Liver (tissue), 9 donors: ENCODE results near the gene YPEL3. TPM values are rescaled to one million over a fixed set of nuclear protein-coding genes. Genes with fewer than 3 reads are reported as not detected.

Experiments used
- DNase-seq: peaks from one replicate; pipeline ENCODE4 v3.0.0-alpha.2; 2017; ENCODE audit warnings: low spot score
- H3K27ac ChIP-seq, 2 donors: one replicate each; pipeline ENCODE4 v1.7.0; 2013; ENCODE audit warnings: inconsistent platforms in 2 of 2, low read length in 2 of 2, control low read depth in 1 of 2, low read depth in 1 of 2, mild to moderate bottlenecking in 1 of 2
- H3K27me3 ChIP-seq, 4 donors: one replicate each; pipeline versions ENCODE4 v1.6.1 to v1.7.0; 2013; ENCODE audit warnings: low read length in 3 of 4, inconsistent platforms in 1 of 4, mild to moderate bottlenecking in 1 of 4, moderate library complexity in 1 of 4; ENCODE audit not compliant: control insufficient read depth in 4 of 4, insufficient read depth in 4 of 4
- H3K36me3 ChIP-seq, 4 donors: one replicate each; pipeline versions ENCODE4 v1.6.1 to v1.7.0; 2013; ENCODE audit warnings: low read length in 3 of 4, mild to moderate bottlenecking in 3 of 4, low read depth in 1 of 4, moderate library complexity in 1 of 4; ENCODE audit not compliant: control insufficient read depth in 4 of 4, insufficient read depth in 3 of 4
- H3K4me1 ChIP-seq, 4 donors: one replicate each; pipeline versions ENCODE4 v1.6.1 to v1.7.0; 2013; ENCODE audit warnings: low read length in 3 of 4, mild to moderate bottlenecking in 3 of 4, moderate library complexity in 1 of 4; ENCODE audit not compliant: control insufficient read depth in 4 of 4, insufficient read depth in 4 of 4
- H3K4me3 ChIP-seq, 3 donors: one replicate each; pipeline versions ENCODE4 v1.6.1 to v1.7.0; 2013; ENCODE audit warnings: low read length in 3 of 3, control low read depth in 1 of 3, low read depth in 1 of 3, mild to moderate bottlenecking in 1 of 3
- H3K9ac ChIP-seq, 2 donors: one replicate each; pipeline ENCODE4 v1.7.0; 2013; ENCODE audit warnings: low read length in 2 of 2, mild to moderate bottlenecking in 2 of 2, moderate library complexity in 2 of 2, control low read depth in 1 of 2, low read depth in 1 of 2
- H3K9me3 ChIP-seq, 4 donors: one replicate each; pipeline versions ENCODE4 v1.6.1 to v1.7.0; 2013; ENCODE audit warnings: low read length in 3 of 4; ENCODE audit not compliant: control insufficient read depth in 4 of 4
- EGR1 ChIP-seq, 2 donors: IDR thresholded peaks; 2 replicates each; pipeline ENCODE4 v1.6.1; 2016 to 2018; ENCODE audit warnings: antibody characterized with exemption in 2 of 2, low read depth in 2 of 2
- FOXA1 ChIP-seq: IDR thresholded peaks from 2 replicates; pipeline ENCODE4 v1.6.1; 2016; ENCODE audit warnings: antibody characterized with exemption
- FOXA2 ChIP-seq: IDR thresholded peaks from 2 replicates; pipeline ENCODE4 v1.6.1; 2016; ENCODE audit warnings: antibody characterized with exemption
- GABPA ChIP-seq, 2 donors: IDR thresholded peaks in 1 of 2; conservative IDR thresholded peaks in 1 of 2; 2 replicates each; pipeline ENCODE4 v1.6.1; 2016; ENCODE audit warnings: antibody characterized with exemption in 2 of 2, mild to moderate bottlenecking in 1 of 2, moderate library complexity in 1 of 2
- HNF4A ChIP-seq, 2 donors: conservative IDR thresholded peaks; 2 replicates each; pipeline ENCODE4 v1.6.1; 2016; ENCODE audit warnings: antibody characterized with exemption in 2 of 2, mild to moderate bottlenecking in 2 of 2
- HNF4G ChIP-seq: IDR thresholded peaks from 2 replicates; pipeline ENCODE4 v1.6.1; 2016; ENCODE audit warnings: antibody characterized with exemption
- JUND ChIP-seq, 2 donors: IDR thresholded peaks; 2 replicates each; pipeline ENCODE4 v1.6.1; 2016; ENCODE audit warnings: antibody characterized with exemption in 2 of 2
- NR2F2 ChIP-seq: IDR thresholded peaks from 2 replicates; pipeline ENCODE4 v1.6.1; 2016; ENCODE audit warnings: antibody characterized with exemption
- RAD21 ChIP-seq, 2 donors: IDR thresholded peaks; 2 replicates each; pipeline ENCODE4 v1.6.1; 2016; ENCODE audit warnings: antibody characterized with exemption in 2 of 2, mild to moderate bottlenecking in 2 of 2
- RXRA ChIP-seq, 2 donors: IDR thresholded peaks; 2 replicates each; pipeline ENCODE4 v1.6.1; 2017 to 2018; ENCODE audit warnings: antibody characterized with exemption in 2 of 2, mild to moderate bottlenecking in 1 of 2
- SP1 ChIP-seq: IDR thresholded peaks from 2 replicates; pipeline ENCODE4 v1.6.1; 2018; ENCODE audit warnings: antibody characterized with exemption, mild to moderate bottlenecking
- TAF1 ChIP-seq: conservative IDR thresholded peaks from 2 replicates; pipeline ENCODE4 v1.6.1; 2016; ENCODE audit warnings: antibody characterized with exemption, mild to moderate bottlenecking
- YY1 ChIP-seq: IDR thresholded peaks from 2 replicates; pipeline ENCODE4 v1.6.1; 2016; ENCODE audit warnings: antibody characterized with exemption, mild to moderate bottlenecking
- WGBS: extraction: QIAGEN DNeasy Blood & Tissue Kit; methylation state at CpG from one replicate; pipeline ENCODE4 v1.1.7; 2013; 5-methylcytosine and 5-hydroxymethylcytosine counted together
- polyA plus RNA-seq, 2 donors: library from polyadenylated mRNA; stranded (reverse) in 1 of 2; unstranded in 1 of 2; fragments of 200-250 nt in 1 of 2; fragments of >200 nt in 1 of 2; fragmentation: Nextera tagmentation in 1 of 2; extraction: Ambion mirVana in 1 of 2; gene quantifications; one replicate each; pipeline versions ENCODE4 v1.2.1 to v1.2.3, GENCODE V29; 2013 to 2015
- total RNA-seq, 2 donors: library from RNA; depleted of rRNA; stranded (reverse); fragments of >200 nt; gene quantifications; one replicate each; pipeline ENCODE4 v1.2.3, GENCODE V29; 2014
- TF ChIP-seq, protein P1 (sequence below): IDR thresholded peaks from 2 replicates; pipeline ENCODE4 v1.6.1; 2016; ENCODE audit warnings: antibody characterized with exemption
- TF ChIP-seq, protein P2 (sequence below): IDR thresholded peaks from 2 replicates; pipeline ENCODE4 v1.6.1; 2016; ENCODE audit warnings: antibody characterized with exemption, mild to moderate bottlenecking
- TF ChIP-seq, protein P3 (sequence below): fragments of 150-350 bp; IDR thresholded peaks from 2 replicates; pipeline ENCODE4 v1.5.1; 2017; ENCODE audit warnings: improper control_type of control experiment, low read depth, low read length; ENCODE audit not compliant: missing input control
- TF ChIP-seq, protein P4 (sequence below): IDR thresholded peaks from 2 replicates; pipeline ENCODE4 v1.6.1; 2016; ENCODE audit warnings: antibody characterized with exemption
- TF ChIP-seq, protein P5 (sequence below): IDR thresholded peaks from 2 replicates; pipeline ENCODE4 v1.6.1; 2016; ENCODE audit warnings: antibody characterized with exemption
- donor health status: healthy.
- donor health status: healthy.
- donor health status: healthy.
- donor health status: healthy.
- donor health status: healthy.

The YPEL3 gene
- total and polyA plus RNA-seq, 4 donors, result 10.5 to 42.7 (median 24.5) TPM

DNA sequence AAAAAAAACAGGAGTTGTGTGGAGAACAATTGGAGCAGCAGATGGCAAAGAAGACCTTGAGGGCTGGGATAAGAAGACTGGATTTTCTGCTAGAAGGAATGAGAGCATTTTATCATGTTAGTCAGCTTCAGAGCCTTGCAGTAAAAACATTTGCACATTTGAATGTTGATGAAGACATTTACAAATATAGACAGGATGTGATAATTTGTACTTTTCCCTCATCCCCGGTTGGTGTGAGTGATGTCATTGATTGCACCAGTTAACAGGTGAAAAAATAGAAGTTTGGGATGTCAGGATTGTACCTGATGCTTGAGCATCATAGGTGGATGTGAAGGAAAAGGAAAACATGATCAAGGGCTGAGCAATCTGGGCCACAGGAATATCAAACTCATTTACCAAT is 49.6 kb upstream of the YPEL3 start:
- Histone ChIP-seq H3K27ac (no peak overlapping the region), H3K9me3 (no peaks in the 10 kb centered on the region), H3K4me3 (no peak overlapping the region), H3K9ac (no peak overlapping the region), H3K4me1 (no peaks in the 10 kb centered on the region), H3K27me3 (no peaks in the 10 kb centered on the region), H3K36me3 (no peaks in the 10 kb centered on the region)
- TF ChIP-seq, protein P1, sequence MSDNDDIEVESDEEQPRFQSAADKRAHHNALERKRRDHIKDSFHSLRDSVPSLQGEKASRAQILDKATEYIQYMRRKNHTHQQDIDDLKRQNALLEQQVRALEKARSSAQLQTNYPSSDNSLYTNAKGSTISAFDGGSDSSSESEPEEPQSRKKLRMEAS, result no peak
- TF ChIP-seq JUND (IDR thresholded peaks at IDR 0.05), result no peak
- TF ChIP-seq SP1, result no peak
- no peak for TF ChIP-seq NR2F2
- TF ChIP-seq, protein P2, sequence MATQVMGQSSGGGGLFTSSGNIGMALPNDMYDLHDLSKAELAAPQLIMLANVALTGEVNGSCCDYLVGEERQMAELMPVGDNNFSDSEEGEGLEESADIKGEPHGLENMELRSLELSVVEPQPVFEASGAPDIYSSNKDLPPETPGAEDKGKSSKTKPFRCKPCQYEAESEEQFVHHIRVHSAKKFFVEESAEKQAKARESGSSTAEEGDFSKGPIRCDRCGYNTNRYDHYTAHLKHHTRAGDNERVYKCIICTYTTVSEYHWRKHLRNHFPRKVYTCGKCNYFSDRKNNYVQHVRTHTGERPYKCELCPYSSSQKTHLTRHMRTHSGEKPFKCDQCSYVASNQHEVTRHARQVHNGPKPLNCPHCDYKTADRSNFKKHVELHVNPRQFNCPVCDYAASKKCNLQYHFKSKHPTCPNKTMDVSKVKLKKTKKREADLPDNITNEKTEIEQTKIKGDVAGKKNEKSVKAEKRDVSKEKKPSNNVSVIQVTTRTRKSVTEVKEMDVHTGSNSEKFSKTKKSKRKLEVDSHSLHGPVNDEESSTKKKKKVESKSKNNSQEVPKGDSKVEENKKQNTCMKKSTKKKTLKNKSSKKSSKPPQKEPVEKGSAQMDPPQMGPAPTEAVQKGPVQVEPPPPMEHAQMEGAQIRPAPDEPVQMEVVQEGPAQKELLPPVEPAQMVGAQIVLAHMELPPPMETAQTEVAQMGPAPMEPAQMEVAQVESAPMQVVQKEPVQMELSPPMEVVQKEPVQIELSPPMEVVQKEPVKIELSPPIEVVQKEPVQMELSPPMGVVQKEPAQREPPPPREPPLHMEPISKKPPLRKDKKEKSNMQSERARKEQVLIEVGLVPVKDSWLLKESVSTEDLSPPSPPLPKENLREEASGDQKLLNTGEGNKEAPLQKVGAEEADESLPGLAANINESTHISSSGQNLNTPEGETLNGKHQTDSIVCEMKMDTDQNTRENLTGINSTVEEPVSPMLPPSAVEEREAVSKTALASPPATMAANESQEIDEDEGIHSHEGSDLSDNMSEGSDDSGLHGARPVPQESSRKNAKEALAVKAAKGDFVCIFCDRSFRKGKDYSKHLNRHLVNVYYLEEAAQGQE, result no peak
- no peak for TF ChIP-seq RAD21 (IDR thresholded peaks at IDR 0.05)
- no peak for TF ChIP-seq HNF4A (conservative IDR thresholded peaks at IDR 0.05)
- TF ChIP-seq, protein P3, sequence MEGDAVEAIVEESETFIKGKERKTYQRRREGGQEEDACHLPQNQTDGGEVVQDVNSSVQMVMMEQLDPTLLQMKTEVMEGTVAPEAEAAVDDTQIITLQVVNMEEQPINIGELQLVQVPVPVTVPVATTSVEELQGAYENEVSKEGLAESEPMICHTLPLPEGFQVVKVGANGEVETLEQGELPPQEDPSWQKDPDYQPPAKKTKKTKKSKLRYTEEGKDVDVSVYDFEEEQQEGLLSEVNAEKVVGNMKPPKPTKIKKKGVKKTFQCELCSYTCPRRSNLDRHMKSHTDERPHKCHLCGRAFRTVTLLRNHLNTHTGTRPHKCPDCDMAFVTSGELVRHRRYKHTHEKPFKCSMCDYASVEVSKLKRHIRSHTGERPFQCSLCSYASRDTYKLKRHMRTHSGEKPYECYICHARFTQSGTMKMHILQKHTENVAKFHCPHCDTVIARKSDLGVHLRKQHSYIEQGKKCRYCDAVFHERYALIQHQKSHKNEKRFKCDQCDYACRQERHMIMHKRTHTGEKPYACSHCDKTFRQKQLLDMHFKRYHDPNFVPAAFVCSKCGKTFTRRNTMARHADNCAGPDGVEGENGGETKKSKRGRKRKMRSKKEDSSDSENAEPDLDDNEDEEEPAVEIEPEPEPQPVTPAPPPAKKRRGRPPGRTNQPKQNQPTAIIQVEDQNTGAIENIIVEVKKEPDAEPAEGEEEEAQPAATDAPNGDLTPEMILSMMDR, result no peak
- TF ChIP-seq, protein P4, sequence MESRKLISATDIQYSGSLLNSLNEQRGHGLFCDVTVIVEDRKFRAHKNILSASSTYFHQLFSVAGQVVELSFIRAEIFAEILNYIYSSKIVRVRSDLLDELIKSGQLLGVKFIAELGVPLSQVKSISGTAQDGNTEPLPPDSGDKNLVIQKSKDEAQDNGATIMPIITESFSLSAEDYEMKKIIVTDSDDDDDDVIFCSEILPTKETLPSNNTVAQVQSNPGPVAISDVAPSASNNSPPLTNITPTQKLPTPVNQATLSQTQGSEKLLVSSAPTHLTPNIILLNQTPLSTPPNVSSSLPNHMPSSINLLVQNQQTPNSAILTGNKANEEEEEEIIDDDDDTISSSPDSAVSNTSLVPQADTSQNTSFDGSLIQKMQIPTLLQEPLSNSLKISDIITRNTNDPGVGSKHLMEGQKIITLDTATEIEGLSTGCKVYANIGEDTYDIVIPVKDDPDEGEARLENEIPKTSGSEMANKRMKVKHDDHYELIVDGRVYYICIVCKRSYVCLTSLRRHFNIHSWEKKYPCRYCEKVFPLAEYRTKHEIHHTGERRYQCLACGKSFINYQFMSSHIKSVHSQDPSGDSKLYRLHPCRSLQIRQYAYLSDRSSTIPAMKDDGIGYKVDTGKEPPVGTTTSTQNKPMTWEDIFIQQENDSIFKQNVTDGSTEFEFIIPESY, result no peak
- no peak for TF ChIP-seq HNF4G
- TF ChIP-seq GABPA (IDR thresholded peaks at IDR 0.05 in 1 of 2, conservative IDR thresholded peaks at IDR 0.05 in 1 of 2), result no peak
- no peak for TF ChIP-seq YY1
- TF ChIP-seq FOXA1, result no peak
- TF ChIP-seq EGR1 (IDR thresholded peaks at IDR 0.05; ENCODE audit: low read depth in 2 of 2), result no peak
- TF ChIP-seq, protein P5, sequence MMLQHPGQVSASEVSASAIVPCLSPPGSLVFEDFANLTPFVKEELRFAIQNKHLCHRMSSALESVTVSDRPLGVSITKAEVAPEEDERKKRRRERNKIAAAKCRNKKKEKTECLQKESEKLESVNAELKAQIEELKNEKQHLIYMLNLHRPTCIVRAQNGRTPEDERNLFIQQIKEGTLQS, result no peak
- TF ChIP-seq RXRA (IDR thresholded peaks at IDR 0.05), result no peak
- no peak for TF ChIP-seq TAF1
- no peak for TF ChIP-seq FOXA2
- 55% methylated on average over 1 of the region's 1 CpG for WGBS
- no peak for DNase-seq
